Pulmonary artery endothelial cell (primary cell): ENCODE data around the gene SND1. TPM values are rescaled to one million over a fixed set of nuclear protein-coding genes. Genes with fewer than 3 reads are reported as not detected.

ENCODE experiments used
- DNase-seq: peaks from one replicate; pipeline ENCODE4 v3.0.0-alpha.2; 2011; ENCODE audit warnings: low read depth, low spot score
- total RNA-seq: library from RNA; depleted of rRNA; stranded (reverse); fragments of >200 nt; gene quantifications from 2 replicates; pipeline ENCODE4 v1.2.3, GENCODE V29; 2014

Gene SND1
- total RNA-seq, 1 donor from 2014 or later, result 225 TPM

- DNase-seq, result no peak
These were observed 383.7 kb downstream of the SND1 start for GRCh38 chr7:128035712-128036111.

- no peak for DNase-seq
These were observed 384.4 kb downstream of the SND1 start for GRCh38 chr7:128036226-128036940.

GRCh38 chr7:128037081-128037480 lies 385.1 kb downstream of the SND1 start:
- no peak for DNase-seq

GRCh38 chr7:128037880-128038619 lies 386.1 kb downstream of the SND1 start:
- DNase-seq, result no peak

GRCh38 chr7:128039544-128039953 lies 387.6 kb downstream of the SND1 start:
- no peak for DNase-seq

- DNase-seq, result no peak
These were observed 388.2 kb downstream of the SND1 start for GRCh38 chr7:128040205-128040604.

- no peak for DNase-seq
These were observed 389.2 kb downstream of the SND1 start for GRCh38 chr7:128041203-128041602.

GRCh38 chr7:128042012-128042411 lies 390.0 kb downstream of the SND1 start:
- no peak for DNase-seq

GRCh38 chr7:128044064-128044463 lies 392.1 kb downstream of the SND1 start:
- no peak for DNase-seq

- no peak for DNase-seq
These were observed 393.2 kb downstream of the SND1 start for GRCh38 chr7:128045158-128045557.

- no peak for DNase-seq
These were observed 393.8 kb downstream of the SND1 start for GRCh38 chr7:128045766-128046165.

GRCh38 chr7:128052404-128052803 lies 400.4 kb downstream of the SND1 start:
- DNase-seq, result no peak

GRCh38 chr7:128053023-128053422 lies 401.0 kb downstream of the SND1 start:
- peak; percentile 39 for DNase-seq

GRCh38 chr7:128053991-128054390 lies 402.0 kb downstream of the SND1 start:
- no peak for DNase-seq

GRCh38 chr7:128054511-128054910 lies 402.5 kb downstream of the SND1 start:
- DNase-seq, result no peak

GRCh38 chr7:128055637-128056036 lies 403.6 kb downstream of the SND1 start:
- no peak for DNase-seq

- no peak for DNase-seq
These were observed 404.9 kb downstream of the SND1 start for GRCh38 chr7:128056901-128057300.

- DNase-seq, result no peak
These were observed 405.9 kb downstream of the SND1 start for GRCh38 chr7:128057909-128058308.

GRCh38 chr7:128059143-128059988 lies 407.4 kb downstream of the SND1 start:
- no peak for DNase-seq

GRCh38 chr7:128060018-128060417 lies 408.0 kb downstream of the SND1 start:
- DNase-seq, result no peak

- no peak for DNase-seq
These were observed 411.1 kb downstream of the SND1 start for GRCh38 chr7:128063088-128063487.

- no peak for DNase-seq
These were observed 413.9 kb downstream of the SND1 start for GRCh38 chr7:128065872-128066271.
